DMS 273 treated with DMSO at 0.1 percent for 48 hours (cell line): ENCODE results near the gene ATG5.

ENCODE experiments used
- DNase-seq: peaks from one replicate; lab custom pipeline; 2025; lab: John Stamatoyannopoulos, UW

ATG5 gene

GRCh38 chr6:106178900-106179299 is 146.7 kb downstream of the ATG5 start:
- DNase-seq = no peak

GRCh38 chr6:106177786-106178185 is 147.8 kb downstream of the ATG5 start:
- DNase-seq = no peak

GRCh38 chr6:106173124-106173879 is 152.3 kb downstream of the ATG5 start:
- DNase-seq = no peak

GRCh38 chr6:106170030-106170791 is 155.3 kb downstream of the ATG5 start:
- DNase-seq = no peak

GRCh38 chr6:106169517-106169916 is 156.0 kb downstream of the ATG5 start:
- no peak for DNase-seq

GRCh38 chr6:106168097-106168888 is 157.3 kb downstream of the ATG5 start:
- no peak for DNase-seq

- no peak for DNase-seq
Measured at GRCh38 chr6:106167096-106167814, 158.3 kb downstream of the ATG5 start.

- DNase-seq = no peak
Measured at GRCh38 chr6:106165885-106166485, 159.6 kb downstream of the ATG5 start.

GRCh38 chr6:106163966-106164877 is 161.3 kb downstream of the ATG5 start:
- DNase-seq = no peak

GRCh38 chr6:106163446-106163965 is 162.1 kb downstream of the ATG5 start:
- DNase-seq = no peak

GRCh38 chr6:106162921-106163320 is 162.6 kb downstream of the ATG5 start:
- no peak for DNase-seq

- DNase-seq = no peak
Measured at GRCh38 chr6:106161893-106162292, 163.7 kb downstream of the ATG5 start.

- no peak for DNase-seq
Measured at GRCh38 chr6:106161311-106161874, 164.2 kb downstream of the ATG5 start.

- DNase-seq = no peak
Measured at GRCh38 chr6:106160189-106160588, 165.4 kb downstream of the ATG5 start.

GRCh38 chr6:106159531-106159940 is 166.0 kb downstream of the ATG5 start:
- no peak for DNase-seq

- no peak for DNase-seq
Measured at GRCh38 chr6:106158816-106159215, 166.7 kb downstream of the ATG5 start.

- DNase-seq = no peak
Measured at GRCh38 chr6:106156863-106157262, 168.7 kb downstream of the ATG5 start.

- DNase-seq = no peak
Measured at GRCh38 chr6:106156413-106156812, 169.1 kb downstream of the ATG5 start.

GRCh38 chr6:106155219-106155830 is 170.2 kb downstream of the ATG5 start:
- no peak for DNase-seq
